Peyer's patch (tissue), 4 donors: ENCODE measurements around the gene KIAA0586.
"Not testable (repeated sequence)": the region's sequence is repeated elsewhere in the genome, so short reads cannot be mapped to it uniquely, and the experiment has no call there.

Experiments
- CTCF ChIP-seq, 6 experiments: fragments of 450-650 bp in 4 of 6; fragments of 200-600 bp in 2 of 6; sonication (generic) in 1 of 6; IDR thresholded peaks; one replicate each; pipeline ENCODE4 v1.5.1; 2017 to 2019; ENCODE audit warnings: antibody characterized with exemption in 6 of 6, mild to moderate bottlenecking in 3 of 6, moderate library complexity in 1 of 6
- POLR2A ChIP-seq, 2 donors: fragments of 450-650 bp; IDR thresholded peaks; one replicate each; pipeline ENCODE4 v1.5.1; 2017; ENCODE audit warnings: antibody characterized with exemption in 2 of 2, mild to moderate bottlenecking in 2 of 2, moderate library complexity in 2 of 2

- TF ChIP-seq CTCF, POLR2A (IDR thresholded peaks at IDR 0.05): not testable (repeated sequence)
Observed at GRCh38 chr14:58525691-58526090, 98.2 kb downstream of the KIAA0586 start.
